Measurements from ENCODE around the gene OR4F6. TPM values are rescaled to one million over a fixed set of nuclear protein-coding genes. Genes with fewer than 3 reads are reported as not detected.

The OR4F6 gene
- total RNA-seq, 1 experiment from 2014 or later = not detected

DNA sequence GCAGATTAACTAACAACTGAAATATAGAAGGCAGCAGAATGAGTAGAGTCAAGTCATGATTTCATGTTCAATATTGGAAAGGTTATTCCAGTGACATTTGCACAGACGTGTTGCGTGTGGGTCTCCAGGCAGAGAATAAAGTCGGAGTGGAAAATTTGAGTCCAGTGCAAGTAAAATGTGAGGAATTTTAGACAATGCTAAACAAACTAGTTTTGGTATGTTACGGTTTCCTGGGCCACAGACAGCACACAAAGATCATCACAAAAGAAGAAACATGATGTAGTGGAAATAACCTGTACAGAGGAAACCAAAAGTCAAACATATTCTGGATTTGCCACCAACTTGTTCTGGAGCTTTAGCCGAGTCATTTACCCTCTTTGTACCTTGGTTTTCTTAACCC lies 367 bp downstream of the OR4F6 start:
- H4K20me1 ChIP-seq (ENCODE audit: control insufficient read depth, insufficient read depth, insufficient read length) = no peaks in the 10 kb centered on the region
- no peak overlapping the region for H4K91ac ChIP-seq (ENCODE audit: insufficient read length, low read depth, low read length)
- no peak overlapping the region for H4K5ac ChIP-seq (ENCODE audit: insufficient read length, low read depth, low read length)
- no peaks in the 10 kb centered on the region for H3K36me3 Mint-ChIP-seq (ENCODE audit: insufficient read depth in 1 of 3, low read depth in 3 of 3)
- no peak overlapping the region for H3K23ac ChIP-seq (ENCODE audit: insufficient read length, low read depth, low read length)
- WGBS (ENCODE audit: extremely low coverage, insufficient read length, low lambda C conversion rate) = no CpG with 5 or more reads among the region's 5 CpGs
- no peak overlapping the region for H3K4me2 ChIP-seq (ENCODE audit: insufficient read depth, insufficient read length, low read length)
- H3K4me1 ChIP-seq (ENCODE audit: insufficient read depth, low read length) = no peaks in the 10 kb centered on the region
- H3K27ac Mint-ChIP-seq = no peak overlapping the region
- H3K23me2 ChIP-seq (ENCODE audit: insufficient read length, low read depth, low read length, poor library complexity, severe bottlenecking) = no peaks in the 10 kb centered on the region
- H2AK5ac ChIP-seq (ENCODE audit: insufficient read length, low read length) = no peak overlapping the region
- H3T11ph ChIP-seq (ENCODE audit: low read length) = no peak overlapping the region
- no peaks in the 10 kb centered on the region for H3K4me1 Mint-ChIP-seq
- H2BK5ac ChIP-seq (ENCODE audit: insufficient read length, low read length) = no peak overlapping the region
- no peak overlapping the region for H3K18ac ChIP-seq (ENCODE audit: insufficient read length, low read depth, low read length)
- H3K9me3 Mint-ChIP-seq = no peaks in the 10 kb centered on the region; a peak in 1 of 5 replicates
- H3K4ac ChIP-seq (ENCODE audit: low read depth, low read length) = no peak overlapping the region
- DNase-seq = no peak
- no peak overlapping the region for H2BK120ac ChIP-seq (ENCODE audit: low read depth, low read length, poor library complexity, severe bottlenecking)
- H3K27me3 ChIP-seq (ENCODE audit: insufficient read depth, low read length) = no peaks in the 10 kb centered on the region
- H3K79me2 ChIP-seq (ENCODE audit: insufficient read depth, low read length) = no peaks in the 10 kb centered on the region
- no peak overlapping the region for H3K56ac ChIP-seq (ENCODE audit: insufficient read length, low read depth, low read length)
- H3K9me3 ChIP-seq (ENCODE audit: control insufficient read depth, low read depth, low read length) = no peaks in the 10 kb centered on the region
- H2BK12ac ChIP-seq (ENCODE audit: insufficient read length, low read depth, low read length) = no peak overlapping the region
- H3K4me3 Mint-ChIP-seq = no peak overlapping the region
- no peak overlapping the region for H3K27ac ChIP-seq (ENCODE audit: insufficient read length, low read depth, low read length)
- H3K14ac ChIP-seq (ENCODE audit: insufficient read depth, low read length) = no peak overlapping the region
- no peak overlapping the region for H2BK20ac ChIP-seq (ENCODE audit: low read depth, low read length, poor library complexity, severe bottlenecking)
- peaks cover 10% of the 10 kb centered on the region for H3K27me3 Mint-ChIP-seq (ENCODE audit: low read depth)
- H2AFZ ChIP-seq (ENCODE audit: low read length) = no peak overlapping the region
- H3K9ac ChIP-seq (ENCODE audit: extremely low read depth, insufficient read length, low read length) = no peak overlapping the region
- no peak overlapping the region for H2BK15ac ChIP-seq (ENCODE audit: low read depth, low read length)
- H4K8ac ChIP-seq (replicated peaks; ENCODE audit: insufficient read length, low read depth, low read length) = no peak overlapping the region
- no peaks in the 10 kb centered on the region for H3K79me1 ChIP-seq (ENCODE audit: insufficient read depth, low read depth, low read length, poor library complexity, severe bottlenecking)
- TF ChIP-seq, protein P1, sequence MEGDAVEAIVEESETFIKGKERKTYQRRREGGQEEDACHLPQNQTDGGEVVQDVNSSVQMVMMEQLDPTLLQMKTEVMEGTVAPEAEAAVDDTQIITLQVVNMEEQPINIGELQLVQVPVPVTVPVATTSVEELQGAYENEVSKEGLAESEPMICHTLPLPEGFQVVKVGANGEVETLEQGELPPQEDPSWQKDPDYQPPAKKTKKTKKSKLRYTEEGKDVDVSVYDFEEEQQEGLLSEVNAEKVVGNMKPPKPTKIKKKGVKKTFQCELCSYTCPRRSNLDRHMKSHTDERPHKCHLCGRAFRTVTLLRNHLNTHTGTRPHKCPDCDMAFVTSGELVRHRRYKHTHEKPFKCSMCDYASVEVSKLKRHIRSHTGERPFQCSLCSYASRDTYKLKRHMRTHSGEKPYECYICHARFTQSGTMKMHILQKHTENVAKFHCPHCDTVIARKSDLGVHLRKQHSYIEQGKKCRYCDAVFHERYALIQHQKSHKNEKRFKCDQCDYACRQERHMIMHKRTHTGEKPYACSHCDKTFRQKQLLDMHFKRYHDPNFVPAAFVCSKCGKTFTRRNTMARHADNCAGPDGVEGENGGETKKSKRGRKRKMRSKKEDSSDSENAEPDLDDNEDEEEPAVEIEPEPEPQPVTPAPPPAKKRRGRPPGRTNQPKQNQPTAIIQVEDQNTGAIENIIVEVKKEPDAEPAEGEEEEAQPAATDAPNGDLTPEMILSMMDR (conservative IDR thresholded peaks at IDR 0.05) = no peak
